Measurements from ENCODE around the gene MINDY3.
"Not testable (repeated sequence)": the region's sequence is repeated elsewhere in the genome, so short reads cannot be mapped to it uniquely, and the experiment has no call there.

MINDY3 gene

GRCh38 chr10:15857107-15857575 is 3.2 kb downstream of the MINDY3 start:
- DNase-seq (ENCODE audit: low spot score) (no peak), FAIRE-seq (no peak)

DNA sequence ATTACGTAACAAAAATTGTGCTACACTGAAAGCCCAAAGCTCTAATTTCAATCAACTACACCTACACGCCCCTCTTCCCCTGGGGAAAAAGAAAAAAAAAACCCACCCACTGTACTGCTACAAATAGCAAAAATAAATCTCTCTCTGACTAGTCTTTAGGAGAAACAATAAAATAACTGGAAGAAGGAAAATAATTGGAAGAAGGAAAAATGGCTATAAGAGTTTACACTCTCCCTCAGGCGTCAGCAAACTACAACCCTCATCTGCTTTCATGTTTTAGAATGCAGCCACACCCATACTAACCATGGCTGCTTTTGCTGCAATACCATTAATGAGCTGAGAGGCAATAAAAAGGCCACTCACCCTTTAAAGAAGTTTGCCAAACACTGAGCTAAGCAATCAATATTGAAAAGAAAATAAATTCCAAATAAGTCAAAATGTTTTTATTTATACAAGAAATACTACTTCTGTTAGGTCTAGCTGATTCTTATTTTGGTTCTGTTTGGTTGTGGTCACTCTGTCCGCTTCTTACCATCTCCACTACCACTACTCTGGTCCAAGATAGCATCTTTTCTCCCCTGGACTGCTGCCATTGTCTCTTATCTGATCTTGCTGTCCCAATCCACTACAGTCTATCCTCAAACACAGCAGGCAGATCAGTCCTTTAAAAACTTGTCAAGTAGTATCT is 3.8 kb downstream of the MINDY3 start:
- FAIRE-seq (no peak), DNase-seq (ENCODE audit: low spot score) (no peak)

GRCh38 chr10:15853800-15854199 is 6.5 kb downstream of the MINDY3 start:
- DNase-seq (ENCODE audit: low spot score) (no peak), FAIRE-seq (no peak)

- DNase-seq (ENCODE audit: low spot score) (no peak), FAIRE-seq (no peak)
Observed at GRCh38 chr10:15852111-15852557, 8.2 kb downstream of the MINDY3 start.

- DNase-seq (ENCODE audit: low spot score); FAIRE-seq: not testable (repeated sequence)
Observed at GRCh38 chr10:15850337-15850978, 9.8 kb downstream of the MINDY3 start.

- no peak for FAIRE-seq
- DNase-seq (ENCODE audit: low spot score): no peak
Observed at GRCh38 chr10:15849316-15849715, 11.0 kb downstream of the MINDY3 start.

DNA sequence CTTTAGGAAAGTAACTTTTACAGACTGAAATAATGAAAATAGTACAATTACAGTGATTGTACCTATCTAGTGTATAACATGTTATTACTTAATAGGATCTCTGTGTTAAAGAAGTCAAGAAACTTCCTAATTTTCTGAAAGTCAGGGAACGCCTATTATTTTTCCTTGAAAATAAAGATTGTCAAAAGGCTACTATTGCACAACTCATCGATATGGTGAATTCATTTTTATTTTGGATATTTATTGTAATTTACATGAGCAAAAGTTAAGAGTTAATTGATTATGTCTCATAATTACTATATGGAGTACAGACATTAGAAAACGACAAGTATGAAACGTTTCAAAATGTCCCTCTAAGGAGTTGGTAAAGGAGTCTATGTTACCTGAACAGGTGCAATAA is 12.8 kb downstream of the MINDY3 start:
- DNase-seq (ENCODE audit: low spot score): no peak
- no peak for FAIRE-seq

GRCh38 chr10:15844517-15844916 is 15.8 kb downstream of the MINDY3 start:
- FAIRE-seq: no peak

DNA sequence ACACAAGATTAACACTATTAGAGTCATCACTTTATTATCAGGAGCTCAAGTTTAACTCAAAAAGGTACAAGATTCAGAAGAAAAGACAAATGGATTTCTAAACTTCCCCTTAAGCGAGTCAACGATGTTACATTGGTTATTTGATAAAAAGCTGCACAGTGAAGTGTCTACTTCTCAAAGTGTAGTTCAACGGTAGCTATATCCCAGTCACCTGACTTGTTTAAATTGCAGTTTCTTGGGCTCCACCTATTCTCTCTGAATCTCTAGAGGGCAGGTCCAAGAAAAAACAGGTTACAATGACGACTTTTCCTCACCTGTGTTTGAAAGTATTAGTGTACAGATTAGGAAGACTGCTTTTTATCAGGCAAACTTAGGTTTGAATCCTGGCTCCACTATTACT is 16.6 kb downstream of the MINDY3 start:
- FAIRE-seq (no peak), DNase-seq (ENCODE audit: low spot score) (no peak)

More at GRCh38 chr10:15844517-15844916, 15.8 kb downstream of the MINDY3 start:
- no peak for DNase-seq (ENCODE audit: low spot score)

DNA sequence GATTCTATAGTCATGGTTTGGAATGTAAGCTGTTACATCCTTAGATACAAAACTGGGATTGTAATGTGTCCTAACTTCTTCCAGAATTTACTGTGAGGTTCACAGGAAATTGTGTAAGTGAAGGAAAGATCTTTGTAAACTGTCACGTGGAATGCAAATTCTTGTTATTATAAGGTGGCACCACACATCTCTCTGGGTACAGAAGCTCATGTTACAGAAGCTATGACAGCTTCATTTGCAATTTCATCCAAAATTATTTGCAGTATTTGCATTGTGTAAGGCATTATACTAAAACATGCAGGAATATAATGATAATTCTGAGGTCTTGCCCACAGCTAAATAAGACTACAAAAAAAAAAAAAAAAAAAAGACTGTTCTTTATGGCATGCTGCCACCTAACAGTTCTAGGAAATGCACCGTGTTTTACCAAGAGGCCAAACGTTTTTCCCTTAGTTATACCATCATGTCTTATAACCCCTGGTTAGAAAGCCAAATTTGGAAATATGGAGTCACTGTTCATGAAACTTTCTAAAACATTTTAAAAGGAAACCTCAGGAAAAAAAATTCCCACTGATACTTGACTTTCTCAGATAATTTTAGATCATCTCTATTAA is 17.6 kb downstream of the MINDY3 start:
- DNase-seq (ENCODE audit: low spot score) (no peak), FAIRE-seq (no peak)

GRCh38 chr10:15841696-15842095 is 18.6 kb downstream of the MINDY3 start:
- FAIRE-seq: no peak
- DNase-seq (ENCODE audit: low spot score): no peak

GRCh38 chr10:15836807-15837206 is 23.5 kb downstream of the MINDY3 start:
- FAIRE-seq: no peak
- no peak for DNase-seq (ENCODE audit: low spot score)

- DNase-seq (ENCODE audit: low spot score) (no peak), FAIRE-seq (no peak)
Observed at GRCh38 chr10:15829495-15829894, 30.8 kb downstream of the MINDY3 start.

GRCh38 chr10:15824498-15824897 is 35.8 kb downstream of the MINDY3 start:
- DNase-seq (ENCODE audit: low spot score) (no peak), FAIRE-seq (peak; percentile 78)

- DNase-seq (ENCODE audit: low spot score): no peak
- no peak for FAIRE-seq
Observed at GRCh38 chr10:15822131-15822530, 38.2 kb downstream of the MINDY3 start.

DNA sequence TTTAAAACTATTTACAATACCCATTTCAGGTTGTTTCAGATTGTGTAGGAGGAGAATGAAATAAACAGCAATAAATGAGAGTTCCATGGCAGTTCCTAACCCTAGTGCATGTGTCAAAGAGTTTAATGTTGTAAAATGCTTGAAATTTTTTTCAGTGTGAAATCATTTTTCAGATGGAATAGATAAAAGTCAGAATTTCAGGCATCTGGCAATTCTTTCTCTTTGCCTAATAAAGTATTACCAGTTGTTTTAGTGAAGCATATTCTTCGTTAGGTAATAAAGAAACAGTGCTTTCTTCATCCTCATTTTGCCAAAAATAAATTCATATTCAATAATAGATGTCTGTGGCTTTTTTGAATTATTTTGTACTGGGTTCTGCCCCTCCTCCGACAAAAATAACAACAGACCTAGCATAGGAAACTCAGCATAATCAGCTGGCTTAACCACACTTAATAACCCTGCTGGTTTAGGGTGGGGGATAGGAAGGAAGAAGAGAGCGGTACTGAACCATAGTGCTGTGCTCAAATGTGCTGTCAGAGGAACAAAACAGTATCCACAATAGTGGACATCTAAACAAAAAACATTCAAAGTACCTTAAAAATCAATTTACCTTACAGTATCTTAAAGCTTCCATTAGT is 39.1 kb downstream of the MINDY3 start:
- DNase-seq (ENCODE audit: low spot score): no peak
- FAIRE-seq: no peak

DNA sequence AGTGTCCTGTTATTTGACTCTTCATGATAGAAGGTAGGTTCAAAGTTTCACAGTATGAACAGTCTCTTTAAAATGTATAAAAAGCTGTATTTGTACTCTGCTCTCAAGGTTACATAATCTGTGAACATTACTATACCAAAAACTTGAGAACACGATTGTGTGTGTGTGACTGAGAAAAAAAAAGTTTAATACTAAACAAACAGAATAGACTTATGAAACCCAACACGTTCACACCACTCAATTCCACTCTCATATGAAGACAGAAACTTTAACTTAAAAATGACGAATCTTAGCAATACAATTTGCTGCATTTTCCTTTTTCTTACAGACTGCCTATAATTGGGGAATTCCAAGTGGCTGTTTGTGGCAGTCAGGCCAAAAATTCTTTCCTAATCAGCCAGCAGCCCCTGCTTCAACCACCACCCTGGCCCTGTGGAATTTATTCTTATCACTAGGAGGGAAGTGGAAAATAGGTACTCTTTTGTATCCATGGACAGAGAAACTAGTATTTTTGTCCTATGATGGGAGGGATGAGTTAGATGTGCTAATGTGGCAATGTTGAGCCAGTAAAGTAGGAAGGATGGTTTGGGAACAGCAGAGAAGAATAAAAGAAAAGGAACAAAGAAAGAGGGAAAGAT is 42.8 kb downstream of the MINDY3 start:
- DNase-seq (ENCODE audit: low spot score) (no peak), FAIRE-seq (no peak)

- no peak for DNase-seq (ENCODE audit: low spot score)
- no peak for FAIRE-seq
Observed at GRCh38 chr10:15815242-15815885, 44.9 kb downstream of the MINDY3 start.

DNA sequence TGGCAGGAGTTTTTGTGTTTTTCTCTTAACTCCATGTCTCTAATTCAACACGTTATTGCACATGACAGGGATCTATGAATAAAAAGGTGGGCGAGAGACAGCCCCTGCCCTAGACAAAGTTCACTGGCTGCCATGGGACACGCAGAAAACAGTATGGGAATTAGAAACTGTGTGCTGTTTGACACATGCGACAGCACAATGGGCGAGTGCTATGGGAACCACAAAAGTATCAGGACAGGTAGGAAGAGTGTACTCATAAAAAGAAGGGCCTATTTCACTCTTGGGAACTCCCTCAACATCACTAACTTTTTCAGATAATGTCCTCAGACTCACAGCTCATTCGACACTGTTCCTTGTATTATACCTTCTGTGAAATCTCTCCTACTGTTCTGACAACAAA is 45.7 kb downstream of the MINDY3 start:
- FAIRE-seq: no peak
- no peak for DNase-seq (ENCODE audit: low spot score)

- DNase-seq (ENCODE audit: low spot score) (no peak), FAIRE-seq (no peak)
Observed at GRCh38 chr10:15813415-15813814, 46.9 kb downstream of the MINDY3 start.

- DNase-seq (ENCODE audit: low spot score): no peak
- FAIRE-seq: no peak
Observed at GRCh38 chr10:15809450-15809849, 50.9 kb downstream of the MINDY3 start.
